GM19328 (cell line): ENCODE measurements around the gene POM121C.
"Not testable (repeated sequence)": the region's sequence is repeated elsewhere in the genome, so short reads cannot be mapped to it uniquely, and the experiment has no call there.

Experiments used
- ATAC-seq: cut with Tn5 transposase; IDR thresholded peaks from one replicate; pipeline ENCODE4 v1.9.1; 2021; ENCODE audit warnings: mild to moderate bottlenecking, moderate library complexity; ENCODE audit not compliant: unreplicated experiment

POM121C gene

GRCh38 chr7:75485979-75486643 is at the start of gene POM121C:
Gene POM121C, minus strand, starts transcription at chr7:75486299. Its CDS starts 44,803 bp downstream, at chr7:75441496.
- peak; percentile 96 for ATAC-seq

- ATAC-seq: no peak
These were observed 48.7 kb upstream of the POM121C start for GRCh38 chr7:75534727-75535307.

- ATAC-seq: no peak
These were observed 47.8 kb upstream of the POM121C start for GRCh38 chr7:75533926-75534325.

GRCh38 chr7:75532639-75533038 is 46.5 kb upstream of the POM121C start:
- no peak for ATAC-seq

- no peak for ATAC-seq
These were observed 45.3 kb upstream of the POM121C start for GRCh38 chr7:75531359-75531821.

- not testable (repeated sequence) for ATAC-seq
These were observed 41.2 kb upstream of the POM121C start for GRCh38 chr7:75527224-75527722.

- not testable (repeated sequence) for ATAC-seq
These were observed 35.6 kb upstream of the POM121C start for GRCh38 chr7:75521727-75522126.

- ATAC-seq: not testable (repeated sequence)
These were observed 32.7 kb upstream of the POM121C start for GRCh38 chr7:75518842-75519241.

GRCh38 chr7:75509033-75509432 is 22.9 kb upstream of the POM121C start:
- not testable (repeated sequence) for ATAC-seq

GRCh38 chr7:75492020-75492419 is 5.9 kb upstream of the POM121C start, which contains the start of gene SPDYE5:
Gene SPDYE5, plus strand, starts transcription at chr7:75492320. Its CDS starts 1,728 bp downstream, at chr7:75494048.
- not testable (repeated sequence) for ATAC-seq

- ATAC-seq: not testable (repeated sequence)
These were observed 632 bp downstream of the POM121C start for GRCh38 chr7:75485355-75485978.

- ATAC-seq: not testable (repeated sequence)
These were observed 5.8 kb downstream of the POM121C start for GRCh38 chr7:75480313-75480712.

- not testable (repeated sequence) for ATAC-seq
These were observed 8.6 kb downstream of the POM121C start for GRCh38 chr7:75477457-75477856.

GRCh38 chr7:75470166-75470565 is 15.9 kb downstream of the POM121C start:
- ATAC-seq: not testable (repeated sequence)

- not testable (repeated sequence) for ATAC-seq
These were observed 25.6 kb downstream of the POM121C start for GRCh38 chr7:75460541-75460940.

- ATAC-seq: not testable (repeated sequence)
These were observed 28.1 kb downstream of the POM121C start for GRCh38 chr7:75458034-75458433.

- not testable (repeated sequence) for ATAC-seq
These were observed 29.7 kb downstream of the POM121C start for GRCh38 chr7:75456403-75456802.

- not testable (repeated sequence) for ATAC-seq
These were observed 33.6 kb downstream of the POM121C start for GRCh38 chr7:75452494-75452955.

- ATAC-seq: not testable (repeated sequence)
These were observed 36.2 kb downstream of the POM121C start for GRCh38 chr7:75449946-75450345.

- ATAC-seq: peak; percentile 69
These were observed 43.5 kb downstream of the POM121C start for GRCh38 chr7:75442465-75443111.

GRCh38 chr7:75442101-75442464 is 44.0 kb downstream of the POM121C start:
- not testable (repeated sequence) for ATAC-seq
